Amniotic epithelial cell (primary cell): ENCODE results near the gene ANAPC13.

Experiments
- DNase-seq: peaks from one replicate; pipeline ENCODE4 v3.0.0-alpha.2; 2010; ENCODE audit warnings: low read depth

ANAPC13 gene

DNA sequence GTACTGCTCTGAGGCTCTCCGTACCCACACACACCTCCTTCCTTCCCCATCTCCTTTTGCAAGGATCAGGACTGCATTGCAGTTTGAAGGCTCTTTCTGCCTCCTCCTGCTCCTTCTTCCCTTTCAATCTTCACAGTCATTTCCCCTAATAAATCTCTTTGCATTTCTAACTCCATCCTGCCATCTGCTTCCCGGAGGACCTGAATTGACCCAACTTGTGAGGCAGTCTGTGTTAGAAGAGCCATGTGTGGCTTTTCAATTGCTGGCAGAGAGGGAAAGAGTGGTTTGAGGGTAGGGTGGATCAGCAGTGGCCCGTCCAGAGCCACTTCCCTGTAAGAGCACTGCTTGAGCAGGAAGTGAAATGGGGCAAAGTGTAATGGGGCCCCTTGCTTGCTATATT lies 35.8 kb downstream of the ANAPC13 start:
- no peak for DNase-seq

DNA sequence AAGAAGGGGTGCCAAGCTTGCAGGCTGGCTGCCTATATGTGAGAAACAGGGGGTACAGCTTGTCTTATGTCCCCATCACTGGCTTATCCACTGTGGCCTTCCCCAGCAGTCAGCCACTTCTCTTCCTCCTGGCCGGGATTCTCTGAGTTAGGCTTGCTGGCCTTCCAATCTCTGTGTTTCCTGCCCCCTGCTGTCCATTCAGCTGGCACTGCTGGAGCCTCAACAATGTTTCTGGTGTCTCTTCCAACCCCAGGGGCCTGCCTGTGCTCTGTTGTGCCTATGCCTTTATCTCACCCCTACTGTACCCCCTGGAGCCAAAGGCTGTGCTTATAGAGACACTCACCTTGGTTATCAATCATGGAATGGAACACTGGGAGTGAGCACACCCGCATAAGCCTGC lies 36.5 kb downstream of the ANAPC13 start:
- peak; percentile 58 for DNase-seq

DNA sequence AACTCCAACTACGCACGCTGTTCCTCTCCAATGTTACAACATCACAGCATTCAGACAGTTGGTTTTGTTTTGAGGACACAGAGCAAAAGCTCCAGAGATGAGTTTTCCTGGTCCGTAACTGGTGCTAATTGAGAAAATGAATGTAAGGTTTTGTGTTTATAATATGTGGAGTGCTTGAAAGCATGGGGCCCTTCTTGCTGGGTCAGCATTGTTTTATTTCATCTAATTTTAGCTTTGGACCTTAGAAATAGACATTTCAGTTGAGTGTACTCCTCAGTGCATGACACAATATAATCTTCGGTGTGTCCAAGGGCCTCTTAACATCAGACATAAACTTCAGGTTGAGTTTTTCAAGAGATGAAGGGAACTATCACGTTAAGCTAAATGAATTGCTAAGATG lies 37.1 kb downstream of the ANAPC13 start:
- DNase-seq: no peak

- no peak for DNase-seq
Measured at GRCh38 chr3:134447351-134447750, 38.4 kb downstream of the ANAPC13 start.

DNA sequence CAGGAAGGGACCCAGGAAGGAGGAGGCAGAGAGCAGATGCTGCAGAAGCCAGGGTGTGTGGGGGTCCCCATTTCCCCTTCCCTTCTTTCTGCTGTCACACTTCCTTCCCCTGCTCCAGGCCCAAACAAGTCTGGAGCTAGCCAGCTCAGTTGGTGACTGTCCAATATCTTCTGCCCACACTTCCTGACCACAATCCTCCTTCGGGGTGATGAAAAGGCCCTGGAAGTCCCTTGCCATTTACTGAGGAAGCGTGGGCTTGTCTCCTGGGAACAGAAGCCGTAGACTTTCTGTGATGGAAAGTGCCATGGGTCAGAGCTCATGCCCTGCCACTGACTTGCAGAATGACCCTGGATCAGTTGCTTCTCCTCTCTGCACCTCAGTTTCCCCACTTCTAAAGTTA lies 39.0 kb downstream of the ANAPC13 start:
- DNase-seq: peak; percentile 24

GRCh38 chr3:134445636-134446035 lies 40.1 kb downstream of the ANAPC13 start:
- peak; percentile 86 for DNase-seq

DNA sequence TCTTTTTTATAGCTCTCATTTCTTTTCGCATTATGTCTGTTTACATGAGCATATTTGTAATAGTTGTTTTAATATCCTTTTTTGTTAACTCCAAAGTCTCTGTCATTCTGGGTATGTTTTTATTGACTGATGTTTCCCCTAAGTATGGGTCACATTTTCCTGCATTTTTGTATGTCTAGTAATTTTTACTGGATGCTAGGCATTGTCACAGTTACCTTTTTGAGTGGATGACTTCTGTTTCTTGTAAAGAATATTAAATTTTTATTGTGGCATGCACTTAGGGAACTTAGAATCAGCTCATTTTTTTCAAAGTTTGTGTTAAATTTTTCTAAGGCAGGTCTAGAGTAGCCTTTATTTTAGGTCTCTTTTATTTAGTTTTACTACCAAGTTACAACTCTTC lies 40.7 kb downstream of the ANAPC13 start:
- DNase-seq: no peak

- no peak for DNase-seq
Measured at GRCh38 chr3:134441821-134442220, 44.0 kb downstream of the ANAPC13 start.

DNA sequence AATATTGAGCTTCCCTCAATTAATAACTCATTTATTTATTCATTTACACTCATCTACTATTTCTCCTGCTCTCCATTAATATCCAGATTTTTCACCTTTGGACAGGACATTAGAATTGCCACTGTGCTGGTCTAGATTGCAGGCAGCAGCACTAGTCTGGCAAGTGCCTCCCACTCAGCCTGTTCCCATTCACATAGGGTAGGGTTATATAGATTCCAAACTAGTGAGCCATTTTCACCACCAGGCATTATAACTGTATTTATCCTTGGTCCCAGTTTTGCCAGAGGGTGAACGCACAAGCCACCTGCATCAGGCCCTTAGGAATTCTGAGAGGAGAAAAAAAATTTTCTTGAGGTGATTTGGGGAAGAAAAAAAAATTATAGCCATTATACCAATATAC lies 44.5 kb downstream of the ANAPC13 start:
- no peak for DNase-seq

- DNase-seq: no peak
Measured at GRCh38 chr3:134437211-134437752, 48.5 kb downstream of the ANAPC13 start.

DNA sequence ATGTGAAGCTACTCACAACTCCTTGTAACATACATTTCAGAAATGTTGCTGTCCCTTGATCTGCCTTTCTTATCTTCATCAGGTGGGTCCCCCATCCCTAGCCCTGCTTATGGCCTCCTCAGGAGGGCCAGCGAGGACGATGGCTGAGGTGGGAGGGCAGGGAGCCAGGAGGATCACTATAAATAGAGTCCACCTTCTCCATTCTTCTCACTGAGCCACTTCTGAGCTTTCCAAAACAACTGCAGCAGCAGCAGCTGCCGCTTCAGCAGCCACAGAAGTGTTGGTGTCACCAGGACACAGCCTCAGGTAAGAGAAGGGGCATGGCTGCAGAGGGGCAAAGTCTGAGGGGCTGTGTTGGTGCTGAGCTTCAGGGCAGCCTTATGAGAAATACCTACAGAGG lies 53.5 kb downstream of the ANAPC13 start:
- DNase-seq: no peak

DNA sequence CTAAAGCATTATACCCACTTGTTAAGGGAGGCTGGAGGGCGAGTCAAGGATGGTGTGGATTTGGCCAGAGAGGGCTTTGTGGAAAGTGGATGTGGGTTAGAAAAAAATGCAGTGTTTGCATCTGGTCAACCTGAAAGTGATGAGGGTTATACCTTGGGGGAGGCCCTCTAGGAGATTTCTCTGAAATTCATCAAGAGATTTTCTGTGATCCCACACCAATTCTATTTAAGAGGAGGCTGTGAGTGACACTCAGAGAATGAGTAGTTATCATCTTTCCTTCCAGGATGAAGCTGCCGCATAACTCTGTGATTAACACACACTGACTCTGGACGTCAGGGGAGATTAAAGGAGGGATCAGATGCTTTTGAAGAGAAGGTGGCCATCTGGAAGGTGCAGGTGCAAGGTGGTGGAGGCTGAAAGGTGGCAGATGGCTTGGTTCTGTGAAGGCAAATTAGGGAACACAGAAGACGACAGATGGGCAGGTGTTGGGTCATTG lies 54.8 kb downstream of the ANAPC13 start:
- DNase-seq: peak; percentile 47

GRCh38 chr3:134430174-134430573 lies 55.6 kb downstream of the ANAPC13 start:
- DNase-seq: no peak

DNA sequence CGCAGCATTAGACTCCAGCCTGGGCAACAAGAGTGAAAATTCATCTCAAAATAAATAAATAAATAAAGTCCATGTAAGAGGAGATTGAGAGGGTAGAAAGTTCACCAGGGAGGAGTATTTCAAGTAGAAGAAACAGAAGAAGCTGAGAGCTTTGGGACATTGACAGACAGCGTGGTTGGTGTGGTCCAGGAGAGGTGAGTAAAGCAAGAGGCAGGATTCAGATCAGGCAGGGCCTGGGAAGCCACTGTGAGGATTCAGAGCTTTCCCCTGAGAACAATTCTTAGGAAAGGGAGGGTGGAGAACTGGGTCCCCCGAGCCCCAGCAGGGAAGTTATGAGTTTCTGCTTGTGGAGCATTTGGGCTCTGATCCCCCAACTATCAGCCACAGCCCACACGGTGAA lies 57.4 kb downstream of the ANAPC13 start:
- DNase-seq: peak; percentile 53
